ENCODE measurements around the gene FGL2. TPM values are rescaled to one million over a fixed set of nuclear protein-coding genes. Genes with fewer than 3 reads are reported as not detected.
A peak's percentile ranks its signal among the peaks of the same experiment; 100 is the strongest.
"Not testable (repeated sequence)": the region's sequence is repeated elsewhere in the genome, so short reads cannot be mapped to it uniquely, and the experiment has no call there.

FGL2 gene
- total and polyA plus RNA-seq, 10 donors, result 13.2 to 204 (median 127) TPM

DNA sequence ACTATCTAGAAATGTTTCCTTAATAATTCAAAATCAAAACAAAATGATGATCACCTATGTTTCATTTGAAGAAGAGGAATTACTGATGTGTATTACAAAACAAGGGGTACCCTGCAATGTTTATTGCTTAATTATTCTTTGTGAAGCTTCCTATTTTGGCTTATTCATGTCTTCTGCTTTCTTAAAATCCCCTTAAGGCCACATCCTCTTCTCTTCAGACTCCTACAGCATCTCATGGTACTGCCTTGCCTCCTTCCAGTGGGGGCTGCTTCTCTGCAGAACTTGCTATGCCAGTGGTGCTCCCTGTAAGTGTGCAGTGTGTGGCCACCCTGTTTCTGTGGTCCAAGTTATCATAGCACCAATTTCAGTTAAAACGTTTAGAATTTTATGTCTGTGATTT lies 42.2 kb downstream of the FGL2 start:
- no peak overlapping the region for H3K4me3 ChIP-seq

GRCh38 chr7:77157034-77157433 lies 42.6 kb downstream of the FGL2 start:
- Histone ChIP-seq H3K4me1 (peaks cover 0 to 25% (median 7%) of the 10 kb centered on the region in 6 donors), H3K27ac (peak overlapping the region in 4 of 8 donors; percentile 36 to 85 (median 68))
- intact Hi-C loops (cut with DNase I; ENCODE audit: low total_unique reads); H3K4me3 ChIP-seq; H3K9me3 ChIP-seq; H3K36me3 ChIP-seq; H3K27me3 ChIP-seq (replicated peaks in 1 of 7); DNase-seq: not testable (repeated sequence)
- no CpG with 5 or more reads among the region's 1 CpG for WGBS, 5 donors

More for the DNA sequence above, 42.2 kb downstream of the FGL2 start:
- Histone ChIP-seq H3K27me3 (replicated peaks in 1 of 7) (no peaks in the 10 kb centered on the region), H3K4me1 (peaks cover 0 to 22% (median 6%) of the 10 kb centered on the region in 6 donors), H3K27ac (peak overlapping the region in 6 of 8 donors; percentile 15 to 85 (median 56)), H3K36me3 (no peaks in the 10 kb centered on the region), H3K9me3 (no peaks in the 10 kb centered on the region)
- no peak for DNase-seq
- intact Hi-C loops (cut with DNase I; ENCODE audit: low total_unique reads), result no loop called here
- 12 to 48% (median 19%) methylated on average over 1 of the region's 1 CpG for WGBS, 5 donors
- TF ChIP-seq POLR2AphosphoS5 (IDR thresholded peaks at IDR 0.05), result no peak
- no peak for TF ChIP-seq POLR2A (IDR thresholded peaks at IDR 0.05)
- TF ChIP-seq CTCF (IDR thresholded peaks at IDR 0.05 in 8 of 11, conservative IDR thresholded peaks at IDR 0.05 in 3 of 11), result no peak

DNA sequence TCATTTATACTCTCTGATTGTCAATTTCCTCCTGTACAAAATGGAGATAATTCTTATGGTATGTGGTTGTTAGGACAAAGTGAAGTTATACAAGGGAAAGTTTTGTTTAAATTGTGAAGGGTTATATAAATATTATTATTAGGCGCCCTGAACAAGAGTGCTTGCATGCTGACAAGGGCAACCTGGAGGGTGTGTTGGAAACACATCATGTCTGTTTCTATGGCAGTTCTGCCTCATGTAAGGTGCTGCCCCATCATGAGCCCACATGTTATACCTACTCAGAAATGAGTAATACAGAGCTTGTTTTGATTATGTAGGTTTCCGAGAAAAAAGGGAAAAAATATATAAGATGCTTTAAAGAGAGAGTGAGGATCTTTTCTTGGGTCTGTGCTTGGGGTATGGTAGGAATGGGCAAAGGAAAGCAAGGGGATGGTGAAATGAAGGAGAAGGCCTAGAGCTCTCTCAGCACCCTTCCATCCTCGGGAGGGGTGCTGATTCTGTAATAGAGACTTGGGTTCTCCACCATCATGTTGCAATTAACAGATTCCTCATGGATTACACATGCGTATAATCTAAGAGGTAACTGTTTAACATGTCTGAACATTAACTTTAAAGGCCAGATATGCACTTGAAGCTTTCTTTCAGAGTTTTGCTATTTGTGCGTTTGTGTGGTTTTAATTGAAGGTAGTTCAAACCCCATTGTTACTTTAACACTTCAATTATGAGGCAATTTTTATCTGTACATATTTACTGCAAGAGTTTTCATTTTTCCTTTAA lies 43.8 kb downstream of the FGL2 start:
- Histone ChIP-seq H3K27ac (peak overlapping the region in 2 of 8 donors; percentile 48 to 75), H3K4me1 (peaks cover 0 to 25% (median 7%) of the 10 kb centered on the region in 6 donors)
- H3K4me3 ChIP-seq; DNase-seq; H3K27me3 ChIP-seq (replicated peaks in 1 of 7); H3K36me3 ChIP-seq; H3K9me3 ChIP-seq; intact Hi-C loops (cut with DNase I; ENCODE audit: low total_unique reads): not testable (repeated sequence)
- WGBS, 5 donors, result 71 to 91% (median 84%) methylated on average over 4 to 5 of the region's 5 CpGs

DNA sequence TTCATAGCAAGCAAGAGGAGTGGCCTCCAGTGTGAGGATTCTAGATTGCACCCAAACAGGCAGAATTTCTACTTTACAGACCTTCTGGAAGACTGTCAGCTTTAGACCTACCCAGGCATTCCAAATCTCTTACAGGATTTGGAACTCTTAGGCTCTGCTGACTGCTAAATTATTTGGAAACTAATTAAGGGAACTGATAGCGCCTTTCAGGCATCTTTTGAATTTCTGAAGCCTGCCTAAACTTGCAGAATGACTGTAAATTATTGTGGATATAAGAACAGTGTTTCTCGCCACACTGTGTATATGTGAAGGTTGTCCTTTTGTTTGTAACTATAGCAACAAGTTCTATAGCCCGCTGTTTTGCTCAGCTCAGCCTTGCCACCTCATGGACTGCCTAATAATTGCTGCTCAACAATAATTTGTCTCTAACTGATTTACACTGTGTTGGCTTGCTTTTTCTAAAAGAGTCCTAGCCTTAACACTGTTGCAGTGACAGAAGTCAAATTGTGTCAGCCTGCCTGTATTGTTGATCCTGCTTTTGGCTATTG lies 44.6 kb downstream of the FGL2 start:
- 58 to 87% (median 68%) methylated on average over 2 to 3 of the region's 3 CpGs for WGBS, 5 donors
- H3K27ac ChIP-seq; intact Hi-C loops (cut with DNase I; ENCODE audit: low total_unique reads); DNase-seq; H3K27me3 ChIP-seq (replicated peaks in 1 of 7); H3K4me3 ChIP-seq; H3K36me3 ChIP-seq; H3K9me3 ChIP-seq: not testable (repeated sequence)
- H3K4me1 ChIP-seq, result peaks cover 0 to 25% (median 7%) of the 10 kb centered on the region in 6 donors

- Histone ChIP-seq H3K4me1 (peaks cover 0 to 18% (median 5%) of the 10 kb centered on the region in 6 donors), H3K27ac (peak overlapping the region in 4 of 8 donors; percentile 20 to 72 (median 28))
- H3K36me3 ChIP-seq; H3K9me3 ChIP-seq; DNase-seq; H3K4me3 ChIP-seq; H3K27me3 ChIP-seq (replicated peaks in 1 of 7); intact Hi-C loops (cut with DNase I; ENCODE audit: low total_unique reads): not testable (repeated sequence)
Measured at GRCh38 chr7:77152232-77152631, 47.4 kb downstream of the FGL2 start.

Other genes with a start within 250 kb of the FGL2 start
- gene SPDYE17, start 167.5 kb downstream of the FGL2 start, total RNA-seq, result not detected
- not detected for gene SPDYE17, start 167.5 kb downstream of the FGL2 start, polyA plus RNA-seq
- 1 to 10 TPM in 3 of 7 donors, under 1 TPM in 2, not detected in 2; 0.41 to 2.4 (median 1.4) TPM for gene SPDYE18, start 137.3 kb downstream of the FGL2 start, total RNA-seq
- under 1 TPM; 0.32 to 0.48 (median 0.43) TPM for gene SPDYE18, start 137.3 kb downstream of the FGL2 start, polyA plus RNA-seq
- gene CCDC146, start 77.2 kb downstream of the FGL2 start, total RNA-seq, result 10 to 100 TPM in 6 of 7 donors, 1 to 10 TPM in 1; 8.9 to 21.3 (median 12.4) TPM
- gene CCDC146, start 77.2 kb downstream of the FGL2 start, polyA plus RNA-seq, result 1 to 10 TPM; 4.1 to 7.5 (median 5.7) TPM
- gene GSAP, start 216.5 kb upstream of the FGL2 start, total RNA-seq, result 10 to 100 TPM; 54.5 to 96.5 (median 86.2) TPM
- gene GSAP, start 216.5 kb upstream of the FGL2 start, polyA plus RNA-seq, result 10 to 100 TPM; 35.9 to 63.6 (median 49.6) TPM

Measured in spleen (tissue), 11 donors.